HG03175 (cell line): ENCODE measurements around the gene MNT.
"Not testable (repeated sequence)": the region's sequence is repeated elsewhere in the genome, so short reads cannot be mapped to it uniquely, and the experiment has no call there.

Experiments
- ATAC-seq: cut with Tn5 transposase; IDR thresholded peaks from one replicate; pipeline ENCODE4 v1.9.1; 2021; ENCODE audit warnings: mild to moderate bottlenecking, moderate library complexity; ENCODE audit not compliant: unreplicated experiment

Gene MNT

GRCh38 chr17:2400877-2401425 is at the start of gene MNT:
Gene MNT, minus strand, starts transcription at chr17:2401060. Its CDS starts 348 bp downstream, at chr17:2400712.
- ATAC-seq, result peak; percentile 38

GRCh38 chr17:2450016-2450650 is 49.3 kb upstream of the MNT start:
- ATAC-seq, result no peak

GRCh38 chr17:2449486-2449885 is 48.6 kb upstream of the MNT start:
- ATAC-seq, result no peak

GRCh38 chr17:2447479-2447878 is 46.6 kb upstream of the MNT start:
- ATAC-seq, result not testable (repeated sequence)

GRCh38 chr17:2445638-2446037 is 44.8 kb upstream of the MNT start:
- ATAC-seq, result no peak

- ATAC-seq, result no peak
Observed at GRCh38 chr17:2444382-2444781, 43.5 kb upstream of the MNT start.

GRCh38 chr17:2442166-2442565 is 41.3 kb upstream of the MNT start:
- no peak for ATAC-seq

GRCh38 chr17:2440930-2441329 is 40.1 kb upstream of the MNT start:
- no peak for ATAC-seq

- ATAC-seq, result not testable (repeated sequence)
Observed at GRCh38 chr17:2439997-2440396, 39.1 kb upstream of the MNT start.

- ATAC-seq, result no peak
Observed at GRCh38 chr17:2438823-2439222, 38.0 kb upstream of the MNT start.

- no peak for ATAC-seq
Observed at GRCh38 chr17:2436316-2436905, 35.6 kb upstream of the MNT start.

GRCh38 chr17:2435862-2436261 is 35.0 kb upstream of the MNT start:
- ATAC-seq, result no peak

- no peak for ATAC-seq
Observed at GRCh38 chr17:2435181-2435741, 34.4 kb upstream of the MNT start.

- no peak for ATAC-seq
Observed at GRCh38 chr17:2433696-2434095, 32.8 kb upstream of the MNT start.

GRCh38 chr17:2427910-2428309 is 27.1 kb upstream of the MNT start:
- no peak for ATAC-seq

- ATAC-seq, result no peak
Observed at GRCh38 chr17:2427215-2427614, 26.4 kb upstream of the MNT start.

- ATAC-seq, result no peak
Observed at GRCh38 chr17:2423271-2423670, 22.4 kb upstream of the MNT start.

- ATAC-seq, result no peak
Observed at GRCh38 chr17:2421315-2422147, 20.7 kb upstream of the MNT start.

- no peak for ATAC-seq
Observed at GRCh38 chr17:2420176-2420575, 19.3 kb upstream of the MNT start.

GRCh38 chr17:2419486-2419885 is 18.6 kb upstream of the MNT start:
- ATAC-seq, result no peak

GRCh38 chr17:2418572-2418971 is 17.7 kb upstream of the MNT start:
- no peak for ATAC-seq
